GM19240 (cell line): ENCODE measurements around the gene FSD1L.

Experiments used
- DNase-seq: peaks from one replicate; pipeline ENCODE4 v3.0.0; 2011; ENCODE audit warnings: low spot score; ENCODE audit not compliant: insufficient read length

The FSD1L gene

DNA sequence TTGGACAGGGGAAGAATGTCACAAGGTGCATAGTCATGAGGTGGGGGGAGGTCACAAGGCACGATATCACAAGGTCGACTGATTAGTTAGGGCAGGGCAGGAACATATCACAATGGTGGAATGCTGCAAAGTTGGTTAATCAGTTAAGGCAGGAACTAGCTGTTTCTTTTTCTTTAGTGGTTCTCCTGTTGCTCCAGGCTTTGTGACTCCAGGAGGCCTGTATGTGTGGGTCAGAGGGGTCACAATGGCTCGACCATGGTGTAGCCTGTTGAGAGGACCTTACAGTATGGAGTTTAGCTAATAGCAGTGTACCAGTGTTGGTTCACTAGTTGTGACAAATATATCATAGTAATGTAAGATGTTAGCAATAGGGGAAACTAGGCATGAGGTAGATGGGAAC is 12.4 kb upstream of the FSD1L start:
- no peak for DNase-seq

DNA sequence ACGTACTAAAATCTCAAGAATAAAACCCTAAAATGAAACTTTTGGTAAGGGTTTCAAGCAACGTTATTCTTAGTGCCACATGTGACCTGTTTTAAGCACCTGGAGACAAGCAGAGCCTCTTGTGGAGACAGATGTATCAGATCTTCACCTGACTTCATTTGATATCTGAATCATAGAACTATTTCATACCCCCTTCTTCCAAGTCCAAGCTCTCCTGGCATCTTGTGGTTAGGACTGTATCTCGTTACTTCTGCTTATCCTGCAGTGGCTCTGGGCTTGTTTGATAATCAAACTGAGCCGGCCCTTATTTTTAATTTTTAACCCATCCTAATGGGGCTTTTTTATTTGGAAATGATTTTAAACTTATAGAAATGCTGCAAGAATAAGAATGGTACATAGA is 11.1 kb upstream of the FSD1L start:
- no peak for DNase-seq

DNA sequence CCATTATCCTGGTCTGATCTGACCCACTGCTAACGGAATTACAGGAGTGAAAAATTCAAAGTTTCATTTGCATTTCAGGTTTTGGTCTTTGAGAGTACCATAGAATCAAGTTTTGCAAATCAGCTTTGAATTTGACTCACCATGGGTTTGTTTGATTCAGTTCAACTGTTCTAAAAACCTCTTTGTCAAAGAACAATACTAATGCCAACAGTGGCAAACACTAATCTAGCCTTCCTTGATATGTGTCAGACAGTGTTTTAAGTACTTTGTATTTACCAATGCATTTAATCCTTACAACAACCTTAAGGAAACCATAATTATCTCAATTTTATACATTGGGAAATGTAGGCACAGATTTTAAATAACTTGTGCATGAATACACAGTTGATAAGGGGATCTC is 10.1 kb upstream of the FSD1L start:
- DNase-seq, result no peak

DNA sequence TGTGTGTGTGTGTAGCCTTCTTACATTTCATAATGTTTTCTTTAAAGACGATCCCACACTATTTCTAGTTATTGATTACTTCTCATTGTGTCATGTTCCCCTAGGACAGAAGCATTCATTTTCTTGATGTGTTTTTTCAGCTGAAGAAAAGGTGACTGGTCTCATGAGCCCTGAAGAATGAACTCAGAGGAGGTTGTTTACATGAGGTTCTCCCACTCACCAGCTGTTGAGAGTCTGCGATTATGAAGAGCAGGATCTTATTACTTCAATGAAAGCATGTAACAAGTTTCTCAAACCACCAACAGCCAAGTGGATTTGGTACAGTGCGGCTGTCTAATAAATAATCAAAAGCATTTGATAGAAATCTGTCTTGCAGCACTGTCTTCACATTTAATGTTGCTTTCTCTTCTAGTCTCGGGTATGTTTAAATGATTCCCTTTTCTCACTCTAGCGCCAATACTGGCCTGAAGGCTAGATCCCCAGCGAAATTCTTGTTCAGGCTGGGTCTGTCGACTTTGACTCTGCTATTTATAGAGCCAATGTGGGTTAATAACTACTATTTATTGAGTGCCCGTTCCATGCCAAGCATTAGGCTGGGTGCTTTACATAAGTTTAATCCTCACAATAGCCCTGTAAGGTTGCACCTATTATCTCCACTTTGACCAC is 9.6 kb upstream of the FSD1L start:
- DNase-seq, result no peak

DNA sequence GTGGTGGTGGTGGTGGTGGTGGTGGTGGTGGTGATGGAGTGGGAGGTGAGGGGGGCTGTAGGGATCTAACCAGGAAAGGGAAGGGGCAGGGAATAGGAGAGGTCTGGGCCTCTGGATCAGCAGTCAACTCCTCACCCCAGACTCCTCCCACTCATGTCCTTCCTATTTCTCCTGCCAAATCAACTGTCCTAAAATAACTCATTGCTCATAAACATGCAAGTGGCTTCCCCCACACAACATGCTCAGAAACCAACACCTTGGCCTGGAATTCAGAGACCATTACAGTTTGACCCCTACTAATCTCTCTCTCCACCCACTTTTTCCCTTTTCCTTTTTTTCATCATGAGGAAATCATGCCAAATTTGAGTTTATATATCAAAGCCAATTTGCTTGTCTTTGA is 8.4 kb upstream of the FSD1L start:
- DNase-seq, result no peak

DNA sequence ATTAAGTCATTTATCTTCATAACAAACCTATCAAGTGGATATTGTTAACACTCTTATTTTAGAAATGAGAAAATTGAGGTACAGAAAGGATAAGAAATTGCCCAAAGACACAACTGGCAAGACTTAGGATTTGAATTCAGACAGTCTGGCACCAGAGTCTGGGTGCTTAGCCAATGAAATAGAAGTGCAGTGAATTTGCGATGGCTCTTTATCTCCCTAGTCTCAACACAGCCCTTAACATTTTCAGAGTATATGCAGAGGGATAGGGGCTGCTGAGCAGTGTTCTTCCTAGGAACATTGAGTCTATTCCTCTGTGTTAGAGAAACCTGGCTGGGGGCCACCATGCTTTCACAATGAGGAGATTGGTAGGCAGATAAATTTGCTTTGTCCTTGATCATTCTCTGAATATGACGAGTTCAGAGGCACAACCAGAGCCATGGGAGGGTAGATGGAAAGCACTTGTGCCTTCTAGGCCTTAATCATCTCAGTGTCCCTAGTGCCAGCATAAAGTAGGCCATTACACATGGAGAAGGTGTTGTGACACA is 6.1 kb upstream of the FSD1L start:
- no peak for DNase-seq

DNA sequence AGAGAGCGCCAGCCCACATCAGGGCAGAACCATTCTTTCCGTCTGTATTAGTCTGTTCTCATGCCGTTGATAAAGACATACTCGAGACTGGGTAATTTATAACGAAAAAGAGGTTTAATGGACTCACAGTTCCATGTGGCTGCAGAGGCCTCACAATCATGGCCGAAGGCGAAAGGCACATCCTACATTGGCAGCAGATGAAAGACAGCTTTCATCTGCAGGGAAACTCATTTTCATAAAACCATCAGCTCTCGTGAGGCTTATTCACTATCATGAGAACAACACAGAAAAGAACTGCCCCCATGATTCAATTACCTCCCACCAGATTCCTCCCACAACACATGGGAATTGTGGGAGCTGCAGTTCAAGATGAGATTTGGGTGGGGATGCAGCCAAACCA is 4.7 kb upstream of the FSD1L start:
- no peak for DNase-seq

DNA sequence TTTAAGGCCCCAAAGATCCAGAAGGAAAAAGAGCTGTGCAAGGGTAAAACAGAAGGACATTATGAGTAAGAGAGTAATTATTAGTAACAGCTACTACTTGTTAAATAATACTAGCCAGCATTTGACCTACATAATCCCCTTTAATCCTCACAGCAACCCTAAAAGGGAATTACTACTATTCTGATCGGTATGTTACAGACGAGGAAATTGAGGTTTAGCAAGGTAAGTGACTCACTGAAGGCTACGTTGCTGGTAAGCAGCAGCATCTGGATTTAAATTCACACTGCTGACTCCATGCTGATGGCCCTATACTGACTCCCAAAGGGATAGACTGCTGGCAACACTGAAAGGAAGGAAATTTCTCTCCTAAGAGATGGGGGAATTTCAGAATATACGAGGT is 3.7 kb upstream of the FSD1L start:
- no peak for DNase-seq

DNA sequence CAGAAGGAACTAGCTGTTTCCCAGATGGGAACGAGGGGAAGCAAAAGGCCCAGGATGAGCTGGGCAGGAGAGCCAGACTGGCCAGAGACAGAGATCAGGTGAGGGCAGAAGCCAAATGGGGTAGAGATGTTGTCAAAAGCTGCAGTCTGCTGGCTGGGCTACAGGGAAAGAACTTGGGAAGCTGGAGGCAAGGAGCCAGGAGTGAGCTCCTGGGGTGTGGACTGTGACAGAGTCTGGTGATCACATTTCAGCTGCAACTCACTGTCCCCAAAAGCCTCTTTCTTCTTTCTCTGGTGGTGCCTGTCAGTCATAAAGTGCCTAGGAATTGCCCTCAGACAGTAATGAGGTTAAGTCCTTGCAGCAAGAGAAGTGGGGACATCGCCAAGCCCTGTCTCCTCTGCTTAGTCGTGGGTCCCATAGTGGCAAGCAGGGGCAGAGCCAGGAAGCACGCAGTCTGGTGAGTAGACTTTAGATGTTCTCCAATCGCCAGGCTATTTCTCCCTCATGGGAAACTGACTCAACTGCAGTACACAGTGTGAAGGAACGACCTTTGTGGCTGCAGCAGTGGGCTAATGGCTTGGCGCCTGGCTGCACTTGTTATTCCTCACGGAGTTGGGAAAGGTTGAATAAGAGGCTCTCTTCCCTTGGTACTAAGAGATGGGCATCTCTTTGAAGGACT is 2.5 kb upstream of the FSD1L start:
- no peak for DNase-seq

DNA sequence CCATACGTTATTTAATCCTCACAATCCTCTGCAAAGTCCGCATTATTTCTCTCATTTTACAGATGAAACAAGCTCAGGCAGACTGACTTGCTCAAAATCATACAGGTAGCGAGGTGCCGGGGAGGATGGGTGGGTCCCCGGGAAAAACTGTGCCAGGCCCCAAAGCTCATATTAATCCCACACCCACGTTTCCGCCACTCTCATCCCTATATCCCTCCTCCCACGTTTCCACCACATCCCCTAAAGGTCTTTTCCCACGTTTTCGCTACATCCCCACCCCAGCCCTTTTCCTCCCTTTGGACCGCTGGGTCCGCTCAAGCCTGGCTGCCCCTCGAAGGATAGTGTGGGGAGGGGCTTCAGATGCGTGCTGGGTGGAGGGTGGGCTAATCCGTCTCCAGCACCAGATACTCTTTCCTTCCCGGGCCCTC is 434 bp upstream of the FSD1L start:
- no peak for DNase-seq

DNA sequence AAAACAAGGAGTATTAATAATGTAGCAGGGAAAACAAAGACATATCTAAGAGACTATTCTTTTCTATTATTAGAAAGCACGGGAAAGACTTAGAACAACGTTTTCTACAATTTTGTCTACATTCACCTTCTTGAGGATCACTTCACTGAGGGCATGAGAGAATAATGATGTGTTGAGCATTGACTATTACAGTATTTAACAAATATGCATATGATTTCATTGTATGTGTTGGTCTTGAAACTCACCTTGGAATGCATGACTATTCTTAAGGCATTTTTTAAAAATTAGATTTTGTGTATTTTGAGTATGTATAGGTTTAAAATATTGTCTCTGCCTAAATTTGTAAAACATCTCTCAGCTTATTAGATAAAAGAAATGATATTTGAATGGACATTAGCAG is 1.2 kb downstream of the FSD1L start:
- DNase-seq, result no peak

DNA sequence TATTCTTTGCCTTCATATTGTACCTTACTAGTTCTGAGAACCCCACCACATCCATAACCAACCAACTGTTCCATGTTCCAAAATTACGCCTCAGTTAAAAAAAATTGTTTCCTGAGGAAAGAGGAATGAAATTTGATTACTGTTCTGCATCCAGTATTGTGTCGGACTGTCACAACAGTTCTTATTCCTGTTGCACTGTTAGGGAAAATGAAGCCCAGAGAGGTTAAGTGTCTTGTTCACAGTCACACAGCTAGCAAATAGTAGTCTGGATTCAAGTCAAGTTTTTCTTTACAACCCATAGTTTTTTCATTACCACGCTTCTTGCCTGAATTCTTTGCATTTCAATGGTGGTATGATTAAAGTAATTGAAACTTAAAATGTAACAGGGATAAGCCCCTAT is 4.4 kb downstream of the FSD1L start:
- DNase-seq, result no peak

DNA sequence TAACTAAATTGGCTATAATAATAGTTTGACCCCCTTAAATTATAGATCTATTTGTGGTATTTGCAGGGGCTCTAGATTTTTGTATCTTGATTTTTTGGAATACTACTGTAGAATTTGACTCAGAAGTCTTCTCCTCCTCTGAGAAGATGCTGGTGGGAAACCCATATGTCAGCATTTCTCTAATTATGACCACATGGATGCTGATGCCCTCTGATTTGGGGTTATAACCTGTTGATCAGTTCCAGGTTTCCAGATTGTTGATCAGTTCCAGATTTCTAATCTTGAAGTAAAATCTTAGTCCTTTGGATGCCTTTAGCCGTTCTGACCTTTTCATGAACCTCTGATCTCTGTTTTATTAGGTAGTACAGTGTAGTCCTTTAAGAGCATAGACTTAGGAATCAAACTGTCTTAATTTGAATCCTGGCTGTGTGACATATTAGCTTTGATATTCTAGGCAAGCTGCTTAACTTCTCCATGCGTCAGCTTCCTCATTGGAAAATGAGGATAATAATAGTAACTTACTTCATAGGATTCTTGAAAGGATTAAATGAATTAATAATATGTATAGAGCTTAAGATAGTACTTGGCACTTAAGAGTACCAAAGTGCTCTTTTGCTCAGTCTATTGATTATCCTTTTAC is 8.1 kb downstream of the FSD1L start:
- DNase-seq, result no peak

DNA sequence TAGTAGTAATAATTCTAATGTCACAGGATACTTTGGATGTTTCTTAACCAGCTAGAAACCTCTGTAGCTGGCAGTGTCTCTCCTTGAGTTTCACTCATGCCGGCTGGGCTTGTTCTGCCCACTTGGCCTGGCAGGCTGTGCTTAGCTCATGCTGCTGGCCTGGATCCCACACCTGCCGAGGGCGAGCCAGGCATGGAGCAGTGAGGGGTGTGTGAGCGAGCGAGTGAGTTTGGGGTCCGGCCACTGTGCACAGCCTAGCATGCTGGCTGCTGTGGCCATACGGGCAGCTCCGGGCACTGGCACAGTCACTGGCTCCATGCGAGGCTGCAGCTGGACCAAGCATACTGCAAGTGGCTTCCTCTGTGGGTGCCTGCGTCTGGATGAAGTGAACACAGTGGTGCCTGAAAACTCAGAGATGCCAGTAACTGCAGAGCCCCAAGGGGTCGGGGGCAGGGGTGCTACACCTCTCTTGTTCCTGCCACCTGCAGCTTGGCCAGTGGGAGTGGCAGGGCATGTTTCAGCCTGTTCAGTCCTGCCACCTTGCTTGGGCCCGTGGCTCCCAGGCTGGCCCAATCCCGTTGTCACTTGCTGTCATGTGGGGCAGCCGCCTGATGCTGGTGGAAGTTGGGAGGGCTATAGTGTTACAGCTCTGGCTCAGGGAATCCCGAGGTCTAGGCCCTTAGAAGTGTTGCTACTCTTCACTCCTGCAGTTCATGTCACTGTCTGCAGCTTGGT is 9.9 kb downstream of the FSD1L start:
- no peak for DNase-seq

DNA sequence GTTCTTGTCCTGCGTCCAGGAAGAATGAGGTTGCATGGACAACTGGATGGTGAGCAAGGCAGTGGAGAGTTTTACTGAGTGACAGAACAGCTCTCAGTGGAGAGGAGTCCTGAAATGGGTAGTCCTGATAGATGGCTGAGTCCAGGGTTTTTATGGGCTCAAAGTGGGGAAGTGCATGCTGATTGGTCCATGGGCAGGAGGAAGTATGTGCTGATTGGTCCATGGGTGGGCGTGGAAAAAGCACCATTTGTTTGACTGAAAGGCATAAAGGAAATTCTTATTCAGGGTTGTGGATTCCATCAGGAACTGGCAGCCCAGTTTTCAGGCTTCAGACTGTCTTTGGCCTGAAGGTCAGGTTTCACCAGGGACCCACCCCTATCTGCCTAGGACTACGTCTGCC is 10.6 kb downstream of the FSD1L start:
- no peak for DNase-seq

DNA sequence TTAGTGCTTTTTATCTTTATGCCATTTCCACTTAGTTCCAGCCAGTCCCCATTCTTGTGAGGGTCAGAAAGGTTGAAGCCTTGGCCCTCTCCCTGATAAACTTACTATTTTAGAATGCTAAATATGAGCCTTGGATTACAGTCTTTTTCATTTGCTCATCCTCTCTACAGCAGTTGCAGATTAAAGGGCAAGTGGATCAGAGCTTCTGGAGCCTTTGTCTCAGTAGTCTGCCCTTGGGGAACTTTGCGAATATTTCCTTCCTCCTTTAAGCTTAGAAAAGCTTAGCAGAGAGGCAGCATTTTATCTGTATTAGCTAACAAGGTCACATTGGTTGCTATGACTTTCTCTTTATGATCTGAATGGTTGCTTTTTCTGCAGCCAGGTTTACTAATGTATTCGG is 11.5 kb downstream of the FSD1L start:
- no peak for DNase-seq

DNA sequence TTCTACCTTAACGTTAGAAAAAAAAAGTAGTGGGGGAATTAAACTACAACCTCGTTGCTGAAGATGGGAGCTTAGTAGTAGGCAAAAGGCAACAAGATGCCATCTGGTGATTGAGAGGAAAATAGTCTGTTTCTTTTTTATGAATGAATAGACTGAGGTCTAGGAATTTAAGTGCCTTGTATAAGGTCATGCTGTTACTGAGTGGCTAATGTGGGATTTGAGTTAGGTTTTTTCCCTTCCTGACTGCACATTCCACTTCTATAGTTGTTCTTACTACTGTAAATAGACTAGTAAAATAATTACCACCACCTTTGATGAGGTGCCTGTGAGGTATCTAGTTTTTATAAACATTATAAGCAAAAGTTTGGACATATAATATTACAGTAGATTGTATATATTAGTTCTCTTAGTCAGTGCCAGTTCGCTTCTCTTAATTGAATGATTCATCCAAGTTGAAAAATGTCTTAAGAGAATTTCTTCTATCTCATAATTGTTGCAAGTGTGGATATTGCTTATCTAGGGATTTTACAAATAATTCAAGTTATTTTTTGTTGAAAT is 19.1 kb downstream of the FSD1L start:
- no peak for DNase-seq

DNA sequence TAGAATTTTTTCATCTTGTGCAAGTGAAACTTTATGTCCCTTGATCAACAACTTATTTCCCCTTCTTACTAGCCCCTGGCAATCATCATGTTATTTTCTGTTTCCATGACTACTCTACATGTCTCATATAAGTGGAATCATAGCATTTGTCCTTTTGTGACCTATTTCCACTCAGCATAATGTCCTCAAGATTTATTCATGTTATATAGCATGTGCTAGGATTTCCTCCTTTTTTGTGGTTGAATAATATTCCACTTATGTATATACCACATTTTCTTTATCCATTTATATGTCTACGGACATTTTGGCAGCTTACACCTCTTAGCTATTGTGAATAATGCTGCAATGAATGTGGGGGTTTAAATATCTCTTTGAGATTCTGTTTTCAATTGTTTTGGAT is 21.0 kb downstream of the FSD1L start:
- no peak for DNase-seq

DNA sequence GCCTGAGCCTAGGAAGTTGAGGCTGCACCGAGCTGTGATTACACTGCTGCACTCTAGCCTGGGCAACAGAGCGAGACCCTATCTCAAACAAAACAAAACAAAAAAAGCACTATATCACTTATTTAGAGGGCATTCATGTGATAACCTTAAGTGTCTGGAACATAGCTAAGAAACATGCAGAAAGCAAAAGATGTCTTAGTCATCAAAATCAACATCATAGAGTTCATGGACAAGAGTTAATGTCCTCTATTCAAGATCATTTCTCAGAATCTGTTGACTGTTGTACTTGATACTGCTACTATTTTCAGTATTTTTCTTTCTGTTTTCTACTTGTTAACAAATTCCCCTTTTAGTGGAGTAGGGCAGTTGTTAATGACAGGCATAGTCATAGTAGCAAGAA is 25.4 kb downstream of the FSD1L start:
- no peak for DNase-seq

DNA sequence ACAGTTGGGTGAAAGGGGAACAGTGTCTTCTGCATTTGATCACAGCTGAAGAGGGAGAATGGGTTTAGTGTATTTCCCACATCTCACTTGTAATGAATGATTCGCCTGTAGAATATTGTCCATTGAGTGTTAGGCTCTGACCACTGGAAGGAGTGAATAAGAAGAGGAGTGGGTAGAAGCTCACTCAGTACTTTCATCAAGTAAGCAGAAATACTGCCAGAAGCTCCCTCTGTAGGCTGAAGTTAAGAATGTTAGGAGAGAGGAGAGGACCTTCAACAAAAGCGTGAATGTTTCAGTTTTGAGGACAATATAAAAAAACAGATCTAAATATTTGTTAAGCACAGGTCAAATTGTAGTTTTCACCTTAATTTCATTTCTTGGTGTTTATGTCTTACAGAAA is 27.5 kb downstream of the FSD1L start:
- no peak for DNase-seq

DNA sequence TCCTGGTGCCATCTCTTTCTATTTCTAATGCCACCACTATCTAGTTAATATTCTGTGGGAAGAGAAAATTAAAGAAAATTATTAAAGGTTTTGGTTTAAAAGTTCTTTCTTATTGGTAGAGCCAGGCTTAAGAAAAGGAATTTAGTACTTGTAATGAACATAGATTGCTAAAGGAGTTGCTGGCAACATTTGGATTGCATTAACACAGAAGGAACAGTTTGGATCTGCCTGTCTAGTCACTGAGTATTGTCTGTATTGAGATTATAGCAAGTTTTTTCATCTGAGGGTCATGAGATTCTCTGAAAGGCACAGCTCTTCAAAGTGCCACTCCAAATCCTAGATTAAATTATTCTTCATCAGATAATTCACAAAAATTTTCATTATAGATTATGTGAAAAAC is 32.0 kb downstream of the FSD1L start:
- DNase-seq, result no peak

DNA sequence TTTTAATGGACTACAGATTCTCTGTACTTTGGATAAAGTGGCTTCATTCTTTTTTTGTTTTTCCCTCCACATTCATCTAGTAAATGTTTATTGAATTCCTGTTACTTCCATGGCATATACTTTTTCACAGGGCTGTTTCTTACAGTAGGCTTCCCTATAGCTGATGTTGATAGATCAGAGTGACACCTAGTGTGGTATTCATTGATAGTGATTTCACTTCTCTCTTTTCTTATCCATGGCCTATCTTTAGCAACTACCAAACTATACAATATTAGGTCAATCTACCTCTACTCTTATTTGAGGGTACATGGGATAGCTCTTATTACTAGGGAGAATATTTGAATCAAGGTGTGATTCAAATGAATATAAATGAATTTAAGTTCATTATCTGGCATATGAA is 35.8 kb downstream of the FSD1L start:
- no peak for DNase-seq
